Hepatocyte (in vitro differentiated cells): ENCODE measurements around the gene RASA3. TPM values are rescaled to one million over a fixed set of nuclear protein-coding genes. Genes with fewer than 3 reads are reported as not detected.
A peak's percentile ranks its signal among the peaks of the same experiment; 100 is the strongest.

ENCODE experiments used
- DNase-seq: peaks from one replicate; pipeline ENCODE4 v3.0.0-alpha.2; 2016; ENCODE audit warnings: low spot score
- H2AFZ ChIP-seq: fragments of 200-600 bp; sonication (generic); 2 replicates; pipeline ENCODE4 v1.6.0; 2016; ENCODE audit warnings: antibody characterized with exemption, mild to moderate bottlenecking
- H3K27ac ChIP-seq: fragments of 200-600 bp; sonication (generic); 2 replicates; pipeline ENCODE4 v1.5.1; 2016; ENCODE audit warnings: mild to moderate bottlenecking
- H3K27me3 ChIP-seq: fragments of 200-600 bp; sonication (generic); 2 replicates; pipeline ENCODE4 v1.6.1; 2016
- H3K36me3 ChIP-seq: fragments of 200-600 bp; sonication (generic); replicated peaks from 2 replicates; pipeline ENCODE4 v1.5.1; 2016; ENCODE audit warnings: low read depth; ENCODE audit not compliant: insufficient read depth
- H3K4me1 ChIP-seq: fragments of 200-600 bp; sonication (generic); 2 replicates; pipeline ENCODE4 v1.5.1; 2016; ENCODE audit warnings: mild to moderate bottlenecking, moderate library complexity; ENCODE audit not compliant: insufficient read depth
- H3K4me2 ChIP-seq: fragments of 200-600 bp; sonication (generic); 2 replicates; pipeline ENCODE4 v1.6.0; 2016
- H3K4me3 ChIP-seq: fragments of 200-600 bp; sonication (generic); 2 replicates; pipeline ENCODE4 v1.5.1; 2016; ENCODE audit warnings: mild to moderate bottlenecking
- H3K79me2 ChIP-seq: fragments of 200-600 bp; sonication (generic); 2 replicates; pipeline ENCODE4 v1.6.0; 2017; ENCODE audit warnings: mild to moderate bottlenecking
- H3K9me2 ChIP-seq: fragments of 200-600 bp; sonication (generic); replicated peaks from 2 replicates; pipeline ENCODE4 v1.6.0; 2017; ENCODE audit warnings: mild to moderate bottlenecking; ENCODE audit not compliant: insufficient read depth
- H3K9me3 ChIP-seq: fragments of 200-600 bp; sonication (generic); 2 replicates; pipeline ENCODE4 v1.5.1; 2016; ENCODE audit warnings: low read depth, mild to moderate bottlenecking
- H4K20me1 ChIP-seq: fragments of 200-600 bp; sonication (generic); 2 replicates; pipeline ENCODE4 v1.6.0; 2016; ENCODE audit warnings: mild to moderate bottlenecking; ENCODE audit not compliant: insufficient read depth, poor library complexity, severe bottlenecking
- EZH2 ChIP-seq: fragments of 200-600 bp; sonication (generic); IDR thresholded peaks from 2 replicates; pipeline ENCODE4 v1.6.1; 2016; ENCODE audit warnings: antibody characterized with exemption, mild to moderate bottlenecking, borderline replicate concordance
- EZH2phosphoT487 ChIP-seq: fragments of 200-600 bp; sonication (generic); IDR thresholded peaks from one replicate; pipeline ENCODE4 v1.6.1; 2018; ENCODE audit warnings: antibody characterized with exemption, mild to moderate bottlenecking, low read depth, moderate library complexity; ENCODE audit not compliant: unreplicated experiment, severe bottlenecking
- whole genome bisulfite sequencing: methylation state at CpG from one replicate; pipeline ENCODE4 v1.1.6; 2016; ENCODE audit warnings: low lambda C conversion rate; ENCODE audit errors: missing lambda C conversion rate; 5-methylcytosine and 5-hydroxymethylcytosine counted together
- polyA plus RNA-seq: library from polyadenylated mRNA; unstranded; fragments of >200 nt; fragmentation: Nextera tagmentation; extraction: Ambion mirVana; gene quantifications from 2 replicates; pipeline ENCODE4 v1.2.1, GENCODE V29; 2016
- total RNA-seq: library from RNA; depleted of rRNA; stranded (reverse); fragments of >200 nt; gene quantifications from 2 replicates; pipeline ENCODE4 v1.2.3, GENCODE V29; 2014
- TF ChIP-seq, protein P1 (sequence below): fragments of 200-600 bp; sonication (generic); IDR thresholded peaks from 2 replicates; pipeline ENCODE4 v1.5.1; 2016; ENCODE audit warnings: antibody characterized with exemption, mild to moderate bottlenecking; ENCODE audit not compliant: poor library complexity

The RASA3 gene
- total and polyA plus RNA-seq, 2 experiments from 2014 or later = 5.6 to 6.1 TPM

DNA sequence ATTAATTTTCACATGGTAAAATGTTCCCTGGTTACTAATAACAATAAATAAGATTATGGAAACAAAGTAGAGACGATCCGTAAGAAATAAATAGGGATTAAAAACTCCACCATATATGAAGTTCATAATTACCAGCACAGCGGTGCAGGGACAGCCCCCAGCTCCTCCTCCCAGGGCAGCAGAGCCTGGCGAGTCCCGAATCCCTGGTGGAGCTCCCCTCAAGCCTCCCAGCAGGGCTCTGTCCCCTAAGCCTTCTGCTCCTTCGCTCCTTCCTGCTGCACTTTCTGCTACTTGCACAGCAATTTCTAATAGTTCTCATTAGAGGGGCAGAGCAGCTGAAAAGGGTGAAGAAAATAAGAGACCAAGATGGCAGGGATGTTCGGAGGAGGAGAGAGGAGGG lies 43.6 kb downstream of the RASA3 start:
- Histone ChIP-seq H3K27ac (no peak overlapping the region), H3K27me3 (peaks cover 38% of the 10 kb centered on the region), H3K36me3 (no peaks in the 10 kb centered on the region), H4K20me1 (no peaks in the 10 kb centered on the region), H3K4me1 (no peaks in the 10 kb centered on the region), H3K79me2 (no peaks in the 10 kb centered on the region), H2AFZ (no peak overlapping the region), H3K9me3 (peaks cover 3% of the 10 kb centered on the region), H3K4me3 (no peak overlapping the region), H3K4me2 (no peak overlapping the region), H3K9me2 (no peaks in the 10 kb centered on the region)
- 75% methylated on average over 6 of the region's 7 CpGs for WGBS
- DNase-seq = no peak
- TF ChIP-seq, protein P1, sequence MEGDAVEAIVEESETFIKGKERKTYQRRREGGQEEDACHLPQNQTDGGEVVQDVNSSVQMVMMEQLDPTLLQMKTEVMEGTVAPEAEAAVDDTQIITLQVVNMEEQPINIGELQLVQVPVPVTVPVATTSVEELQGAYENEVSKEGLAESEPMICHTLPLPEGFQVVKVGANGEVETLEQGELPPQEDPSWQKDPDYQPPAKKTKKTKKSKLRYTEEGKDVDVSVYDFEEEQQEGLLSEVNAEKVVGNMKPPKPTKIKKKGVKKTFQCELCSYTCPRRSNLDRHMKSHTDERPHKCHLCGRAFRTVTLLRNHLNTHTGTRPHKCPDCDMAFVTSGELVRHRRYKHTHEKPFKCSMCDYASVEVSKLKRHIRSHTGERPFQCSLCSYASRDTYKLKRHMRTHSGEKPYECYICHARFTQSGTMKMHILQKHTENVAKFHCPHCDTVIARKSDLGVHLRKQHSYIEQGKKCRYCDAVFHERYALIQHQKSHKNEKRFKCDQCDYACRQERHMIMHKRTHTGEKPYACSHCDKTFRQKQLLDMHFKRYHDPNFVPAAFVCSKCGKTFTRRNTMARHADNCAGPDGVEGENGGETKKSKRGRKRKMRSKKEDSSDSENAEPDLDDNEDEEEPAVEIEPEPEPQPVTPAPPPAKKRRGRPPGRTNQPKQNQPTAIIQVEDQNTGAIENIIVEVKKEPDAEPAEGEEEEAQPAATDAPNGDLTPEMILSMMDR = no peak
- no peak for TF ChIP-seq EZH2

DNA sequence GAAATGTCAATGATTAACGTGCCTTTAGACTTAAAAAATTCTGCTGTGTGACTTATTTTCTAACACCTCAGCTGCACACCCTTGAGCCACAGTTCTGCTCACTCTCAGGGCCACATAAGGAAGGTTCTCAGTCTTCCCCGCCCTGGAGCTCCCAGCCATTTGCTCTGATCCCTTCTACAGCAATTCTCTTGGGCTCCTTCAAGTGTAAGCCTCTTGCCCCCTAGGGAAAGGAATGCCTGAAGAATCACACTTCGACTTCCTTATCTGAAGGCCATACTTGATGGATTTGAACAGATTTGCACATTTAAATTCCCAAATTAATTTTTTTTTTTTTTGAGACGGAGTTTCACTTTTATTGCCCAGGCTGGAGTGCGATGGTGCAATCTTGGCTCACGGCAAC lies 44.2 kb downstream of the RASA3 start:
- peaks cover 3% of the 10 kb centered on the region for H3K9me3 ChIP-seq
- TF ChIP-seq EZH2 (no peak), EZH2phosphoT487 (no peak)
- TF ChIP-seq, protein P1 = no peak
- H3K36me3 ChIP-seq = no peaks in the 10 kb centered on the region
- no peak overlapping the region for H3K4me2 ChIP-seq
- no peaks in the 10 kb centered on the region for H3K79me2 ChIP-seq
- H3K4me1 ChIP-seq = no peaks in the 10 kb centered on the region
- H3K27me3 ChIP-seq = peaks cover 39% of the 10 kb centered on the region
- H3K9me2 ChIP-seq = no peaks in the 10 kb centered on the region
- H2AFZ ChIP-seq = no peak overlapping the region
- DNase-seq = no peak
- no peaks in the 10 kb centered on the region for H4K20me1 ChIP-seq
- 79% methylated on average over 6 of the region's 6 CpGs for WGBS
- H3K27ac ChIP-seq = no peak overlapping the region
- H3K4me3 ChIP-seq = no peak overlapping the region

DNA sequence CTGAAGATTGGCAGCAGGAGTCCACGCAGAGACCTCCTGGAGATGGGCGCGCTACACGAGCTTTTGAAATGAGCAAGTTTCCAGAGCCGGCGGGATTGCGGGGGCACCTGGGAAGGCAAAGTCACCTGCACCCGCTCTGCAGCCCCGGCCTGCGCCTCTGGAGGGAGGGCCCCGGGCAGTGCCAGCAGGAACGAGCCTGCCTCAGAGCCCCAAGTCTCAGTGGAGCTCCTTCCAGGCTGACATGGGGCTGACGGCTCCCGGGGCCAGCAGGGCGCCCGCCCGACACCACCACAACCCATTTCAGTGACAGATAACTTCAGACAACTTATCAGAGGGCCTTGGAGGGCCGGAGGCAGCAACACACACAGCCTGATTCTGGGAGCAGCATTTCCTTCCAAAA lies 45.0 kb downstream of the RASA3 start:
- Histone ChIP-seq H3K4me2 (peak overlapping the region; percentile 55), H3K27me3 (peaks cover 47% of the 10 kb centered on the region), H3K9me2 (no peaks in the 10 kb centered on the region), H3K79me2 (no peaks in the 10 kb centered on the region), H3K27ac (no peak overlapping the region), H3K36me3 (no peaks in the 10 kb centered on the region), H3K9me3 (peaks cover 3% of the 10 kb centered on the region), H4K20me1 (no peaks in the 10 kb centered on the region), H2AFZ (no peak overlapping the region), H3K4me3 (no peak overlapping the region), H3K4me1 (no peaks in the 10 kb centered on the region)
- 27% methylated on average over 18 of the region's 18 CpGs for WGBS
- DNase-seq = peak; percentile 32
- no peak for TF ChIP-seq EZH2phosphoT487
- peak; percentile 62 for TF ChIP-seq EZH2
- TF ChIP-seq, protein P1 = no peak
